ENCODE measurements around the gene TUBA4A. TPM values are rescaled to one million over a fixed set of nuclear protein-coding genes. Genes with fewer than 3 reads are reported as not detected.

TUBA4A gene
- total and polyA plus RNA-seq, 9 of the 15 experiments (the other 6 are each of a cell fraction or from before 2014, with no cell fraction given): 25.1 to 174 (median 42.4) TPM

GRCh38 chr2:219279151-219279915 is 25.6 kb upstream of the TUBA4A start, which contains the start of gene DNAJB2 (continued):
- TF ChIP-seq ZNF668 (CRISPR knock-in tag; IDR thresholded peaks at IDR 0.05) (peak; percentile 17; the same call in 1 of the 2 replicates), FOXO4 (CRISPR knock-in tag; IDR thresholded peaks at IDR 0.05) (no peak), PHF8 (IDR thresholded peaks at IDR 0.05; ENCODE audit: borderline replicate concordance, low read length) (peak; percentile 25; the same call in 1 of the 2 replicates), MAZ (CRISPR knock-in tag; conservative IDR thresholded peaks at IDR 0.05 in 1 of 2, IDR thresholded peaks at IDR 0.05 in 1 of 2) (peak; percentile 89 to 98), ZKSCAN8 (CRISPR knock-in tag; IDR thresholded peaks at IDR 0.05) (peak; percentile 88), PCBP1 (IDR thresholded peaks at IDR 0.05; ENCODE audit: low read depth, low read length, poor library complexity, severe bottlenecking) (peak; percentile 100), PRPF4 (IDR thresholded peaks at IDR 0.05; ENCODE audit: insufficient read depth, low read depth, low read length, poor library complexity, severe bottlenecking) (no peak), CBX1 (IDR thresholded peaks at IDR 0.05; ENCODE audit: low read depth) (peak; percentile 46), E2F6 (IDR thresholded peaks at IDR 0.05; ENCODE audit: borderline replicate concordance in 1 of 2, extremely low read depth in 1 of 2, insufficient read depth in 1 of 2, insufficient read length in 1 of 2, low read depth in 1 of 2, low read length in 1 of 2, poor library complexity in 1 of 2, severe bottlenecking in 1 of 2) (peak; percentile 15 to 28), HMG20A (CRISPR knock-in tag; conservative IDR thresholded peaks at IDR 0.05) (no peak), ZNF41 (CRISPR knock-in tag; conservative IDR thresholded peaks at IDR 0.05) (peak; percentile 79), EP400 (IDR thresholded peaks at IDR 0.05) (peak; percentile 69), RBFOX2 (IDR thresholded peaks at IDR 0.05; ENCODE audit: low read depth, low read length) (peak; percentile 65; the same call in 1 of the 2 replicates), MAFG (tag; conservative IDR thresholded peaks at IDR 0.05) (peak; percentile 65), CBFB (CRISPR knock-in tag; IDR thresholded peaks at IDR 0.05) (0 out of 2 replicates have a peak, but pooled peaks have one; percentile 38), SAP30 (IDR thresholded peaks at IDR 0.05; ENCODE audit: borderline replicate concordance, insufficient read depth, low read depth, low read length, poor library complexity, severe bottlenecking) (no peak), CHAMP1 (IDR thresholded peaks at IDR 0.05) (peak; percentile 83), MAFK (IDR thresholded peaks at IDR 0.05; ENCODE audit: low read length) (no peak)
